Pancreas (tissue), 10 donors: Measurements from ENCODE around the gene TRAPPC5. TPM values are rescaled to one million over a fixed set of nuclear protein-coding genes. Genes with fewer than 3 reads are reported as not detected.

Experiments used
- ATAC-seq, 4 donors: fragments of 200-7000 bp; cut with Tn5 transposase; one replicate each; pipeline versions ENCODE4 v1.8.0 to v1.9.1; 2020; ENCODE audit warnings: mild to moderate bottlenecking in 4 of 4, moderate library complexity in 4 of 4
- DNase-seq, 6 donors: peaks; one replicate each; pipeline ENCODE4 v3.0.0-alpha.2; 2020
- FAIRE-seq: peaks from 2 replicates; lab custom pipeline; 2012; peaks lifted over from hg19 to GRCh38; lab: Jason Lieb, UNC
- H3K27ac ChIP-seq, 4 donors: fragments of 200-600 bp; sonication (generic); 1 replicate in 3 of 4; 2 replicates in 1 of 4; pipeline versions ENCODE4 v1.5.0 to v1.8.0; 2020
- H3K27me3 ChIP-seq, 4 donors: fragments of 200-600 bp; one replicate each; pipeline ENCODE4 v1.8.0; 2021
- H3K36me3 ChIP-seq, 3 donors: fragments of 200-600 bp; sonication (generic) in 1 of 3; one replicate each; pipeline versions ENCODE4 v1.5.0 to v1.8.0; 2020 to 2021
- H3K4me1 ChIP-seq, 3 donors: fragments of 200-600 bp; one replicate each; pipeline ENCODE4 v1.8.0; 2021
- H3K4me3 ChIP-seq, 4 donors: fragments of 200-600 bp; sonication (generic) in 2 of 4; one replicate each; pipeline versions ENCODE4 v1.5.0 to v1.8.0; 2020 to 2021
- H3K9me3 ChIP-seq, 4 donors: fragments of 200-600 bp; one replicate each; pipeline ENCODE4 v1.8.0; 2021
- CTCF ChIP-seq, 4 donors: fragments of 200-600 bp; sonication (generic) in 3 of 4; IDR thresholded peaks; one replicate each; pipeline versions ENCODE4 v1.5.0 to v1.8.0; 2021; ENCODE audit warnings: antibody characterized with exemption in 4 of 4
- WGBS, 2 donors: extraction: QIAGEN DNeasy Blood & Tissue Kit; methylation state at CpG; one replicate each; pipeline ENCODE4 v1.1.7; 2013; 5-methylcytosine and 5-hydroxymethylcytosine counted together
- intact Hi-C, 3 donors: fragments of 100-400 bp; cut with DNase I; formaldehyde crosslinking; loops; one replicate each; pipeline versions ENCODE4 v1.11.1 to v1.14.2; 2022
- polyA plus RNA-seq, 2 donors: library from polyadenylated mRNA; stranded (reverse); fragments of 200-250 nt; gene quantifications; one replicate each; pipeline ENCODE4 v1.2.3, GENCODE V29; 2013
- total RNA-seq, 6 donors: library from RNA; stranded (reverse); fragmentation: NEBNext Ultra II Directional in 4 of 6; extraction: Animal tissue kit (Norgen Biotek cat#: 25700) in 4 of 6; gene quantifications; one replicate each; pipeline versions ENCODE4 v1.2.1 to v1.2.4, GENCODE V29; 2021 to 2023
- donor health status: healthy with polysubstance abuse.
- donor health status: DM: no; HTN: no; CAD: no; lungs with moderate emphysema.
- donor health status: DM: no; HTN: no; CAD: no.
- donor health status: control.
- donor health status: control.
- donor health status: Bipolar disorder and iron deficiency.
- donor health status: DM: yes; HTN: yes; CAD: no.
- donor health status: DM: no; HTN: no; CAD: no.
- donor health status: DM: no; HTN: no; CAD: no.
- donor health status: DM: yes; HTN: yes; CAD: no.

TRAPPC5 gene
- total and polyA plus RNA-seq, 8 donors = 26.7 to 89.9 (median 43.9) TPM

- no peak overlapping the region for H3K4me3 ChIP-seq
- H3K27ac ChIP-seq = no peak overlapping the region
- no peaks in the 10 kb centered on the region for H3K9me3 ChIP-seq
- no peak for ATAC-seq
- H3K36me3 ChIP-seq = no peaks in the 10 kb centered on the region
- WGBS, 2 donors = 88% methylated on average over 20 of the region's 20 CpGs
- no peaks in the 10 kb centered on the region for H3K27me3 ChIP-seq
- TF ChIP-seq CTCF (IDR thresholded peaks at IDR 0.05) = no peak
- no peaks in the 10 kb centered on the region for H3K4me1 ChIP-seq
- DNase-seq = peak in 1 of 6 donors; percentile 52
- intact Hi-C loops = no loop called here
- FAIRE-seq = no peak
Observed at GRCh38 chr19:7645656-7646425, 34.8 kb upstream of the TRAPPC5 start.

DNA sequence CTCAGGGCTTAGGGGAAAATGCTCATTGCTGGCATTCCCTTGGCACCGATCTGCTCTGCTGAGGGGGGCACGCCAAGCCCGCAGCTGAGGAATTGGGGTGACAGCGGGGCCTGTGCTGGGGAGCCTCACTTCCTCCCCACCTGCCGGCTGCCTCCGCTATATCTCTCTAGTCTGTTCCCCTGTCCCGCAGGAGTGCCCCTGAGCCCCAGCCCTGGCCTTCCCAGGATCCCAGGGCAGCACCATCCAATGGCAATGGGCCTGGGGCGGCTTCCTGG lies 34.3 kb upstream of the TRAPPC5 start:
- no peaks in the 10 kb centered on the region for H3K27me3 ChIP-seq
- DNase-seq (peak in 1 of 6 donors; percentile 74), ATAC-seq (no peak), FAIRE-seq (no peak)
- TF ChIP-seq CTCF (IDR thresholded peaks at IDR 0.05) = no peak
- H3K36me3 ChIP-seq = no peaks in the 10 kb centered on the region
- H3K27ac ChIP-seq = no peak overlapping the region
- 88 to 90% methylated on average over 8 of the region's 8 CpGs for WGBS, 2 donors
- no peak overlapping the region for H3K4me3 ChIP-seq
- no peaks in the 10 kb centered on the region for H3K4me1 ChIP-seq
- intact Hi-C loops = no loop called here
- H3K9me3 ChIP-seq = no peaks in the 10 kb centered on the region

GRCh38 chr19:7647156-7647555 lies 33.5 kb upstream of the TRAPPC5 start:
- WGBS, 2 donors = 92 to 97% methylated on average over 23 to 26 of the region's 26 CpGs
- DNase-seq = peak in 1 of 6 donors; percentile 79

DNA sequence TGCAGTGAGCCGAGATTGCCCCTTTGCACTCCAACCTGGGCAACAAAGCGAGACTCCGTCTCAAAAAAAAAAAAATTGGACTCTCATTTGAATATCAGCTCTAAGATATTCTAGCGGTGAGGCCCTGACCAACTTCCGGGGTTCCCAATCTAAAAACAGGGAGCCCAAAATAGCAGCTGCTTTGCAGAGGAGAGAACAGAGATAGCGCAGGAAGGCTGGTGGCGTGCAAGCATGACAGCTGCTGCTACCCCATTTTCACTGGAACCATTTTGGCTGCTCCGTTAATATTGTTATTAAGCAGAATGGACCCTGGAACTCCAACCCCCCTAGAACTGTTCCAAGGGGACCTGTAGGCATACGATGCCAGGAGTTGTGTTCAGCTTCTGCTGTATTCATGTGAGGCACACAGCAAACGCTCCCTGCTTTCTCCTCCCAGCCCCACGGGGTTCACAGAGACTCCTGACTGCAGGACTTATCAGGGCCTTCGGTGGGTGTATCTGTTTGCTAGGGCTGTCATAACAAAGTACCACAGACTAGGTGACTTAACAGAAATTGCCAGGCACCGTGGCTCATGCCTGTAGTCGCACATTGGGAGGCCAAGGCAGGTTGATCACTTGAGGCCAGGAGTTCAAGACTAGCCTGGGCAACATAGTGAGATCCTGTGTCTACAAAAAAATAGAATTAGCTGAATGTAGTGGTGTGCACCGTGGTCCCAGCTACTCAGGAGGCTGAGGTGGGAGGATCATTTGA lies 32.2 kb upstream of the TRAPPC5 start:
- WGBS, 2 donors = 77 to 80% methylated on average over 15 of the region's 15 CpGs

More at GRCh38 chr19:7647156-7647555, 33.5 kb upstream of the TRAPPC5 start:
- ATAC-seq (no peak), FAIRE-seq (no peak)
- no peaks in the 10 kb centered on the region for H3K9me3 ChIP-seq
- H3K27me3 ChIP-seq = no peaks in the 10 kb centered on the region
- H3K4me1 ChIP-seq = peaks cover 0 to 3% (median 0%) of the 10 kb centered on the region in 3 donors
- intact Hi-C loops = no loop called here
- no peak for TF ChIP-seq CTCF (IDR thresholded peaks at IDR 0.05)
- H3K27ac ChIP-seq = no peak overlapping the region
- H3K36me3 ChIP-seq = no peaks in the 10 kb centered on the region
- H3K4me3 ChIP-seq = no peak overlapping the region

More for the DNA sequence above, 32.2 kb upstream of the TRAPPC5 start:
- no peaks in the 10 kb centered on the region for H3K27me3 ChIP-seq
- DNase-seq = no peak
- no peak overlapping the region for H3K4me3 ChIP-seq
- ATAC-seq = no peak
- no peaks in the 10 kb centered on the region for H3K36me3 ChIP-seq
- FAIRE-seq = no peak
- intact Hi-C loops = no loop called here
- H3K4me1 ChIP-seq = peaks cover 0 to 3% (median 0%) of the 10 kb centered on the region in 3 donors
- TF ChIP-seq CTCF (IDR thresholded peaks at IDR 0.05) = no peak
- H3K9me3 ChIP-seq = no peaks in the 10 kb centered on the region
- no peak overlapping the region for H3K27ac ChIP-seq
